ENCODE results near the gene CUEDC1. TPM values are rescaled to one million over a fixed set of nuclear protein-coding genes. Genes with fewer than 3 reads are reported as not detected.
A peak's percentile ranks its signal among the peaks of the same experiment; 100 is the strongest.

CUEDC1 gene
- total and polyA plus RNA-seq, 9 donors, result 6.7 to 30.2 (median 21.5) TPM

DNA sequence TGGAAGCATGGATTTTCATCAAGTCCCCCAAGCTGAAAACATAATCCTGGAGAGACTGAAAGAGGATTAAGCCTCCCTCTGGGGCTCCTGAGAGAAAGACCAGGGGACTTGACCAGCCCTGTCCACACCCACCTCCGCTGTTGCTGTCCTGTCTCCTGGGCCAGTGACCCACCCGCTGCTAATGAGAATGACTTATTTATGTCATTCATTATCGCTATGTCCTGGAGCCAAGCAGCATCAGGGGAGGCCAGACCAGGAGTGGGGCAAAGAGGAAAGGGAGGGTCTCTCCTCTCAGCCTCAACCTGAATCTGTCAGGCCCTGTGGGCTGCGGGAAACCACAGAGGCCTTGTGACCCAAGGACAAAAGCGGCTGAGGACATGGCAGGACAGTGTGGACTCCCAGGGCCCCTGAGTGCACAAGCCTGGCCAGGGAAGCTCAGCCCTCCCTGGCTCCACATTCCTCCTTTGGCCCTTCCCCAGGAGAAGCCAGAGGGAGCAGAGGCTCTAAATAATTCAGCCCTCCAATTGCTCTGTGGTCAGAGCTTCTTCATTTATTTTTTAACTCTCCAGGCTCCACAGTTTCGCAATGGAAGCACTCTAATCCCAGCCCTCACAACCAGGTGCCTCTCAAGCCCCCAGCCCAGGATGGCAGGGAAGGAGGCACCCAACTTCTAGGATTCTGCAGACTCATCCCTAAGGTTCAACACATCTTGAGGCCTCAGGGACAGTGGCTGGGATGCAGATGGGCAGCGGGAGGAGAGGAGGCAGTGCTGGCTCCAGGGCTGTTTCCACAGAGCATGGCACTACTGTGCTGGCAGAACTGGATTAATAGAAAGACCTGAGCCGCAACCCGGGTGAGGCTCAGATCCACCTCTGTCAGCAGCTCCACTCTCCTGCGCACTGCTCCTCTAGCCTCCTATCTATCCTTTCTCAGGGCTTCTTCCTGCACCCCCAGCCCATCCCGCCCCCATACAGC, 19.1 kb downstream of the CUEDC1 start:
- no peak overlapping the region for H3K4me3 ChIP-seq
- peaks cover 12% of the 10 kb centered on the region for H3K4me1 ChIP-seq (ENCODE audit: insufficient read depth)
- DNase-seq, result peak; percentile 48 to 72 (median 59)
- no peaks in the 10 kb centered on the region for H3K9me3 ChIP-seq
- peak overlapping the region; percentile 4 to 90 for H3K27ac ChIP-seq
- intact Hi-C loops (cut with DNase I), result loop anchor here in 2 of 4 donors (5.0 to 10.0 kb wide), 2 partner anchors 39 to 51 kb away; no protein-coding TSS in a partner anchor
- 36 to 42% (median 40%) methylated on average over 11 of the region's 11 CpGs for WGBS, 3 donors
- no peak for TF ChIP-seq EP300 (IDR thresholded peaks at IDR 0.05)
- TF ChIP-seq POLR2A (IDR thresholded peaks at IDR 0.05), result no peak
- TF ChIP-seq, protein P1, sequence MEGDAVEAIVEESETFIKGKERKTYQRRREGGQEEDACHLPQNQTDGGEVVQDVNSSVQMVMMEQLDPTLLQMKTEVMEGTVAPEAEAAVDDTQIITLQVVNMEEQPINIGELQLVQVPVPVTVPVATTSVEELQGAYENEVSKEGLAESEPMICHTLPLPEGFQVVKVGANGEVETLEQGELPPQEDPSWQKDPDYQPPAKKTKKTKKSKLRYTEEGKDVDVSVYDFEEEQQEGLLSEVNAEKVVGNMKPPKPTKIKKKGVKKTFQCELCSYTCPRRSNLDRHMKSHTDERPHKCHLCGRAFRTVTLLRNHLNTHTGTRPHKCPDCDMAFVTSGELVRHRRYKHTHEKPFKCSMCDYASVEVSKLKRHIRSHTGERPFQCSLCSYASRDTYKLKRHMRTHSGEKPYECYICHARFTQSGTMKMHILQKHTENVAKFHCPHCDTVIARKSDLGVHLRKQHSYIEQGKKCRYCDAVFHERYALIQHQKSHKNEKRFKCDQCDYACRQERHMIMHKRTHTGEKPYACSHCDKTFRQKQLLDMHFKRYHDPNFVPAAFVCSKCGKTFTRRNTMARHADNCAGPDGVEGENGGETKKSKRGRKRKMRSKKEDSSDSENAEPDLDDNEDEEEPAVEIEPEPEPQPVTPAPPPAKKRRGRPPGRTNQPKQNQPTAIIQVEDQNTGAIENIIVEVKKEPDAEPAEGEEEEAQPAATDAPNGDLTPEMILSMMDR (IDR thresholded peaks at IDR 0.05), result no peak
- no peaks in the 10 kb centered on the region for H3K27me3 ChIP-seq
- H3K36me3 ChIP-seq, result no peaks in the 10 kb centered on the region

GRCh38 chr17:57931488-57932137, 23.6 kb downstream of the CUEDC1 start:
- Histone ChIP-seq H3K9me3 (no peaks in the 10 kb centered on the region), H3K27me3 (no peaks in the 10 kb centered on the region), H3K27ac (no peak overlapping the region), H3K4me1 (ENCODE audit: insufficient read depth) (peaks cover 12% of the 10 kb centered on the region), H3K36me3 (no peaks in the 10 kb centered on the region), H3K4me3 (no peak overlapping the region)
- intact Hi-C loops (cut with DNase I), result loop anchor here in 1 of 4 donors (10.0 kb wide), 1 partner anchor 47 kb away; no protein-coding TSS in a partner anchor
- TF ChIP-seq POLR2A (IDR thresholded peaks at IDR 0.05), result no peak
- TF ChIP-seq EP300 (IDR thresholded peaks at IDR 0.05), result no peak
- TF ChIP-seq, protein P1 (IDR thresholded peaks at IDR 0.05), result no peak
- 87 to 89% (median 87%) methylated on average over 12 of the region's 12 CpGs for WGBS, 3 donors
- DNase-seq, result no peak

DNA sequence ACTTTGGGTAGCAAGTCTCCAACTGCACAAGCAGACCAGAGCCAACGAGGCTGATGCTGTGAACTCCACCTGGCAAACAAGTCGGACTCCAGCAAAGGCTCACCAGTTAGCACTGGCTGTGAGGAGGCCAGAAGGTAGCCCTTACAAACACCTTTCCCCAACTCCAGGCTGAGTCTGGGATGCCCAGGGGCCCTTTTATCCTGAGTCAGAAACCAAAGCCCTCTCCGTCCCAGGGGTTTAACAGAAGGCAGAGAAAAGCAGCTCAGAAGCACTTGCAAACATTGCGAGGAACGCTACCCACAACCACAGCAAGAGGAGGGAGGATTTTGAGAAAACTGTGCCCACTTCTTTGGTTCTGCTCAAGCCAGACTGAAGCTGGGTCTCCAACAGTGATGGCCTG, 25.0 kb downstream of the CUEDC1 start:
- H3K9me3 ChIP-seq, result no peaks in the 10 kb centered on the region
- no peak for DNase-seq
- H3K4me3 ChIP-seq, result no peak overlapping the region
- no peaks in the 10 kb centered on the region for H3K27me3 ChIP-seq
- 87 to 95% (median 95%) methylated on average over 5 of the region's 5 CpGs for WGBS, 3 donors
- intact Hi-C loops (cut with DNase I), result loop anchor here in 1 of 4 donors (10.0 kb wide), 1 partner anchor 45 kb away; no protein-coding TSS in a partner anchor
- TF ChIP-seq, protein P1 (IDR thresholded peaks at IDR 0.05), result no peak
- TF ChIP-seq EP300 (IDR thresholded peaks at IDR 0.05), result no peak
- TF ChIP-seq POLR2A (IDR thresholded peaks at IDR 0.05), result no peak
- no peak overlapping the region for H3K27ac ChIP-seq
- peaks cover 2% of the 10 kb centered on the region for H3K4me1 ChIP-seq (ENCODE audit: insufficient read depth)
- H3K36me3 ChIP-seq, result no peaks in the 10 kb centered on the region

- no peak for DNase-seq
- Histone ChIP-seq H3K9me3 (no peaks in the 10 kb centered on the region), H3K27me3 (no peaks in the 10 kb centered on the region), H3K36me3 (no peaks in the 10 kb centered on the region), H3K4me3 (no peak overlapping the region), H3K27ac (no peak overlapping the region), H3K4me1 (ENCODE audit: insufficient read depth) (no peaks in the 10 kb centered on the region)
- WGBS, 3 donors, result 69 to 76% (median 70%) methylated on average over 4 of the region's 4 CpGs
- TF ChIP-seq EP300 (IDR thresholded peaks at IDR 0.05) (no peak), POLR2A (IDR thresholded peaks at IDR 0.05) (no peak)
- intact Hi-C loops (cut with DNase I), result no loop called here
Measured at GRCh38 chr17:57929386-57929785, 25.8 kb downstream of the CUEDC1 start.

All from ovary (tissue), 9 donors.